Esophagus muscularis mucosa (tissue), 4 donors: ENCODE data around the gene SMCR8. TPM values are rescaled to one million over a fixed set of nuclear protein-coding genes. Genes with fewer than 3 reads are reported as not detected.

Experiments used
- DNase-seq: peaks from one replicate; pipeline ENCODE4 v3.0.0-alpha.2; 2017; ENCODE audit errors: extremely low spot score
- H3K27ac ChIP-seq, 4 donors: fragments of 200-600 bp; sonication (generic); replicated peaks in 1 of 4; 1 replicate in 3 of 4; 2 replicates in 1 of 4; pipeline ENCODE4 v1.5.1; 2016 to 2019; ENCODE audit warnings: mild to moderate bottlenecking in 1 of 4
- H3K27me3 ChIP-seq, 4 donors: fragments of 200-600 bp; sonication (generic); one replicate each; pipeline versions ENCODE4 v1.5.1 to v1.6.0; 2016 to 2019
- H3K36me3 ChIP-seq, 4 donors: fragments of 200-600 bp; sonication (generic); one replicate each; pipeline ENCODE4 v1.5.1; 2016 to 2019
- H3K4me1 ChIP-seq, 4 donors: fragments of 200-600 bp; sonication (generic); one replicate each; pipeline ENCODE4 v1.5.1; 2016 to 2019
- H3K4me3 ChIP-seq, 4 donors: fragments of 200-600 bp; sonication (generic); 1 replicate in 2 of 4; 2 replicates in 2 of 4; pipeline ENCODE4 v1.5.1; 2016 to 2019; ENCODE audit warnings: mild to moderate bottlenecking in 4 of 4, moderate library complexity in 1 of 4
- H3K9me3 ChIP-seq, 4 donors: fragments of 200-600 bp; sonication (generic); 1 replicate in 3 of 4; 2 replicates in 1 of 4; pipeline ENCODE4 v1.5.1; 2016 to 2019
- CTCF ChIP-seq, 3 experiments: fragments of 200-600 bp in 2 of 3; fragments of 450-650 bp in 1 of 3; sonication (generic) in 2 of 3; IDR thresholded peaks; one replicate each; pipeline ENCODE4 v1.5.1; 2017 to 2019; ENCODE audit warnings: antibody characterized with exemption in 3 of 3, mild to moderate bottlenecking in 2 of 3, moderate library complexity in 1 of 3
- EP300 ChIP-seq: sonication (generic); formaldehyde crosslinking; IDR thresholded peaks from one replicate; pipeline ENCODE4 v1.6.1; 2017; ENCODE audit warnings: antibody characterized with exemption
- POLR2A ChIP-seq: fragments of 450-650 bp; IDR thresholded peaks from one replicate; pipeline ENCODE4 v1.6.1; 2017; ENCODE audit warnings: antibody characterized with exemption, moderate library complexity, mild to moderate bottlenecking, low read depth
- POLR2AphosphoS5 ChIP-seq, 2 donors: sonication (generic); formaldehyde crosslinking; IDR thresholded peaks; one replicate each; pipeline ENCODE4 v1.6.1; 2017; ENCODE audit warnings: antibody characterized with exemption in 2 of 2
- WGBS: methylation state at CpG from one replicate; pipeline ENCODE4 v1.1.5; 2018; 5-methylcytosine and 5-hydroxymethylcytosine counted together
- intact Hi-C: fragments of 100-400 bp; cut with DNase I; formaldehyde crosslinking; loops from one replicate; pipeline ENCODE4 v1.15.1; 2023
- total RNA-seq, 4 donors: library from RNA; depleted of rRNA; stranded (reverse); fragments of >200 nt; gene quantifications; one replicate each; pipeline versions ENCODE4 v1.1.0 to v1.2.1, GENCODE V29; 2016

The SMCR8 gene
- total RNA-seq, 4 donors from 2014 or later, result 13.3 to 20.5 (median 17.3) TPM

- intact Hi-C loops, result no loop called here
- Histone ChIP-seq H3K4me3 (no peak overlapping the region), H3K27me3 (no peaks in the 10 kb centered on the region), H3K36me3 (peaks cover 41 to 91% (median 84%) of the 10 kb centered on the region in 4 donors), H3K27ac (no peak overlapping the region), H3K9me3 (no peaks in the 10 kb centered on the region), H3K4me1 (peaks cover 28 to 52% (median 34%) of the 10 kb centered on the region in 4 donors)
- 62% methylated on average over 3 of the region's 3 CpGs for WGBS
- no peak for DNase-seq
- TF ChIP-seq CTCF (IDR thresholded peaks at IDR 0.05) (no peak), EP300 (no peak), POLR2AphosphoS5 (IDR thresholded peaks at IDR 0.05) (no peak), POLR2A (no peak)
These were observed 7.9 kb downstream of the SMCR8 start for GRCh38 chr17:18323007-18323406.

- Histone ChIP-seq H3K36me3 (peaks cover 38 to 93% (median 85%) of the 10 kb centered on the region in 4 donors), H3K27ac (no peak overlapping the region), H3K9me3 (no peaks in the 10 kb centered on the region), H3K4me1 (peaks cover 22 to 46% (median 28%) of the 10 kb centered on the region in 4 donors), H3K4me3 (no peak overlapping the region), H3K27me3 (no peaks in the 10 kb centered on the region)
- intact Hi-C loops, result no loop called here
- TF ChIP-seq CTCF (IDR thresholded peaks at IDR 0.05), result no peak
- TF ChIP-seq EP300, result no peak
- TF ChIP-seq POLR2A, result no peak
- no peak for TF ChIP-seq POLR2AphosphoS5 (IDR thresholded peaks at IDR 0.05)
- 91% methylated on average over 10 of the region's 16 CpGs for WGBS
- no peak for DNase-seq
These were observed 8.5 kb downstream of the SMCR8 start for GRCh38 chr17:18323507-18324139.

- Histone ChIP-seq H3K27ac (no peak overlapping the region), H3K36me3 (peaks cover 44 to 93% (median 85%) of the 10 kb centered on the region in 4 donors), H3K4me3 (no peak overlapping the region), H3K9me3 (no peaks in the 10 kb centered on the region), H3K4me1 (peaks cover 14 to 38% (median 20%) of the 10 kb centered on the region in 4 donors), H3K27me3 (no peaks in the 10 kb centered on the region)
- TF ChIP-seq CTCF (IDR thresholded peaks at IDR 0.05) (no peak), EP300 (no peak), POLR2A (no peak), POLR2AphosphoS5 (IDR thresholded peaks at IDR 0.05) (no peak)
- intact Hi-C loops, result no loop called here
- no peak for DNase-seq
- 90% methylated on average over 20 of the region's 27 CpGs for WGBS
These were observed 9.3 kb downstream of the SMCR8 start for GRCh38 chr17:18324140-18325050.

- peaks cover 48 to 94% (median 89%) of the 10 kb centered on the region in 4 donors for H3K36me3 ChIP-seq
- DNase-seq, result no peak
- H3K27ac ChIP-seq, result no peak overlapping the region
- no peaks in the 10 kb centered on the region for H3K9me3 ChIP-seq
- no peak for TF ChIP-seq POLR2A
- TF ChIP-seq POLR2AphosphoS5 (IDR thresholded peaks at IDR 0.05), result no peak
- intact Hi-C loops, result no loop called here
- no peak overlapping the region for H3K4me3 ChIP-seq
- H3K27me3 ChIP-seq, result no peaks in the 10 kb centered on the region
- WGBS, result 96% methylated on average over 2 of the region's 2 CpGs
- peaks cover 0 to 22% (median 4%) of the 10 kb centered on the region in 4 donors for H3K4me1 ChIP-seq
These were observed 10.9 kb downstream of the SMCR8 start for GRCh38 chr17:18326039-18326438.

GRCh38 chr17:18326572-18326971 lies 11.5 kb downstream of the SMCR8 start:
- H3K36me3 ChIP-seq, result peaks cover 53 to 97% (median 88%) of the 10 kb centered on the region in 4 donors
- intact Hi-C loops, result no loop called here
- no peaks in the 10 kb centered on the region for H3K9me3 ChIP-seq
- DNase-seq, result no peak
- no peaks in the 10 kb centered on the region for H3K27me3 ChIP-seq
- H3K4me1 ChIP-seq, result peaks cover 0 to 17% (median 2%) of the 10 kb centered on the region in 4 donors
- 89% methylated on average over 4 of the region's 6 CpGs for WGBS
- H3K4me3 ChIP-seq, result no peak overlapping the region
- TF ChIP-seq EP300 (no peak), POLR2AphosphoS5 (IDR thresholded peaks at IDR 0.05) (no peak), POLR2A (no peak), CTCF (IDR thresholded peaks at IDR 0.05) (no peak)
- no peak overlapping the region for H3K27ac ChIP-seq
